Vagina (tissue), 2 donors: ENCODE measurements around the gene ACOT11.

ENCODE experiments used
- POLR2A ChIP-seq, 2 donors: fragments of 450-650 bp; IDR thresholded peaks; one replicate each; pipeline ENCODE4 v1.6.1; 2017; ENCODE audit warnings: antibody characterized with exemption in 2 of 2, mild to moderate bottlenecking in 2 of 2, moderate library complexity in 2 of 2
- TF ChIP-seq, protein P1 (sequence below), 3 experiments: fragments of 450-650 bp in 2 of 3; fragments of 200-600 bp in 1 of 3; sonication (generic) in 1 of 3; IDR thresholded peaks; one replicate each; pipeline ENCODE4 v1.5.1; 2017 to 2019; ENCODE audit warnings: antibody characterized with exemption in 3 of 3, mild to moderate bottlenecking in 2 of 3, moderate library complexity in 2 of 3

DNA sequence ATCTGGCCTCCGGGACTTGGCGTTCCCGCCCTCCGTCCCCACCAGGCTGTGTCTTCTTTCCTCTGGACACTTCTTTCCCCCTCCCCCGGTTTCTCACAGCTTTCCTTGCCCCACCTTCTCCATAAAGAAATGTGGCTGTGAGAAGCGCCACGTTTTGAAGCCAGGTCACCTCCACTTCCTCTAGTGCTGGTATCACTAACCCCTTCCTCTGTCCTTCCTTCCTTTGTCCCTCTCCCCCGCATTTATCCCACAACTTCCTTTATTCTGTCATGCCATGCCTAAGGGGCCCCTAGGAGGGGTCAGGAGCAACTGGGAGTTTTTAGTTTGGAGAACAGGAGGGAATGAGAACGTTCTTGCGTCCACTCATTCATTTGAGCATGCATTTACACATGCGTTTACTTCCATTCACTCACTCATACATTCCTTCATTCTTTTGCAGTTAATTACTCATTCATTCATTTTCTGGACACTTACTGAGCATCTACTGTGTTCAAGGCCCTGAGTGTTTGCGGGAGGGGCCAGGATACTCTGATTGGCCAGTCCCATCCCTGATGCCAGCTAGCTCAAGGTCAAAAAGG, 5.0 kb upstream of the ACOT11 start:
- TF ChIP-seq, protein P1, sequence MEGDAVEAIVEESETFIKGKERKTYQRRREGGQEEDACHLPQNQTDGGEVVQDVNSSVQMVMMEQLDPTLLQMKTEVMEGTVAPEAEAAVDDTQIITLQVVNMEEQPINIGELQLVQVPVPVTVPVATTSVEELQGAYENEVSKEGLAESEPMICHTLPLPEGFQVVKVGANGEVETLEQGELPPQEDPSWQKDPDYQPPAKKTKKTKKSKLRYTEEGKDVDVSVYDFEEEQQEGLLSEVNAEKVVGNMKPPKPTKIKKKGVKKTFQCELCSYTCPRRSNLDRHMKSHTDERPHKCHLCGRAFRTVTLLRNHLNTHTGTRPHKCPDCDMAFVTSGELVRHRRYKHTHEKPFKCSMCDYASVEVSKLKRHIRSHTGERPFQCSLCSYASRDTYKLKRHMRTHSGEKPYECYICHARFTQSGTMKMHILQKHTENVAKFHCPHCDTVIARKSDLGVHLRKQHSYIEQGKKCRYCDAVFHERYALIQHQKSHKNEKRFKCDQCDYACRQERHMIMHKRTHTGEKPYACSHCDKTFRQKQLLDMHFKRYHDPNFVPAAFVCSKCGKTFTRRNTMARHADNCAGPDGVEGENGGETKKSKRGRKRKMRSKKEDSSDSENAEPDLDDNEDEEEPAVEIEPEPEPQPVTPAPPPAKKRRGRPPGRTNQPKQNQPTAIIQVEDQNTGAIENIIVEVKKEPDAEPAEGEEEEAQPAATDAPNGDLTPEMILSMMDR (IDR thresholded peaks at IDR 0.05), result no peak
- no peak for TF ChIP-seq POLR2A (IDR thresholded peaks at IDR 0.05)
